SK-N-SH (cell line): ENCODE results near the gene FYTTD1. TPM values are rescaled to one million over a fixed set of nuclear protein-coding genes. Genes with fewer than 3 reads are reported as not detected.

Experiments
- CTCF ChIA-PET: fragments of 300-600, 350-600 bp; formaldehyde crosslinking; extraction: SDS; loops from one replicate; lab custom pipeline; 2021; lab: Yijun Ruan, JAX
- POLR2A ChIA-PET: fragments of 350-600 bp; sonication (Branson Sonifier 250); formaldehyde crosslinking; extraction: SDS; loops from one replicate; lab custom pipeline; 2020; ENCODE audit warnings: antibody characterized with exemption, inconsistent platforms; lab: Yijun Ruan, JAX
- DNase-seq: peaks from one replicate; pipeline ENCODE4 v3.0.0; 2012
- H2AFZ ChIP-seq: fragments of 200-600 bp; sonication (generic); 2 replicates; pipeline ENCODE4 v1.8.1; 2016; ENCODE audit warnings: antibody characterized with exemption, mild to moderate bottlenecking, low read depth
- H3F3A ChIP-seq: fragments of 200-600 bp; sonication (generic); replicated peaks from 2 replicates; pipeline ENCODE3; 2016; ENCODE audit warnings: antibody characterized with exemption, mild to moderate bottlenecking; ENCODE audit not compliant: insufficient read depth
- H3K27ac ChIP-seq, 2 experiments: fragments of 200-500 bp in 1 of 2; fragments of 200-600 bp in 1 of 2; sonication (Bioruptor generic) in 1 of 2; sonication (generic), shearing (Covaris generic) in 1 of 2; 2 replicates each; pipeline versions ENCODE4 v1.5.1 to v1.6.1; 2014 to 2016; ENCODE audit warnings: low read depth in 2 of 2, inconsistent platforms in 1 of 2, low read length in 1 of 2, mild to moderate bottlenecking in 1 of 2, mixed read lengths in 1 of 2
- H3K27me3 ChIP-seq: fragments of 200-600 bp; sonication (generic), shearing (Covaris generic); 2 replicates; pipeline ENCODE4 v1.6.1; 2016; ENCODE audit warnings: mixed run types; ENCODE audit not compliant: insufficient read depth
- H3K36me3 ChIP-seq, 2 experiments: fragments of 200-500 bp in 1 of 2; fragments of 200-600 bp in 1 of 2; sonication (Bioruptor generic) in 1 of 2; sonication (generic) in 1 of 2; replicated peaks in 1 of 2; 2 replicates each; pipeline versions ENCODE3 to v1.5.1; 2014 to 2016; ENCODE audit warnings: low read length in 1 of 2, mild to moderate bottlenecking in 1 of 2; ENCODE audit not compliant: insufficient read depth in 2 of 2, control insufficient read depth in 1 of 2
- H3K4me1 ChIP-seq, 2 experiments: fragments of 200-500 bp in 1 of 2; fragments of 200-600 bp in 1 of 2; sonication (Bioruptor generic) in 1 of 2; sonication (generic), shearing (Covaris generic) in 1 of 2; 2 replicates each; pipeline versions ENCODE4 v1.5.1 to v1.6.1; 2014 to 2016; ENCODE audit warnings: low read depth in 1 of 2, low read length in 1 of 2, mixed run types in 1 of 2; ENCODE audit not compliant: insufficient read depth in 2 of 2, control insufficient read depth in 1 of 2
- H3K4me2 ChIP-seq: fragments of 200-600 bp; sonication (generic), shearing (Covaris generic); 2 replicates; pipeline ENCODE4 v1.6.1; 2017; ENCODE audit warnings: mixed run types
- H3K4me3 ChIP-seq, 2 experiments: fragments of 200-500 bp in 1 of 2; fragments of 200-600 bp in 1 of 2; sonication (Bioruptor generic) in 1 of 2; sonication (generic), shearing (Covaris generic) in 1 of 2; 2 replicates each; pipeline versions ENCODE4 v1.5.1 to v1.8.1; 2014 to 2016; ENCODE audit warnings: low read depth in 2 of 2, inconsistent platforms in 1 of 2, low read length in 1 of 2, mild to moderate bottlenecking in 1 of 2, mixed read lengths in 1 of 2, moderate library complexity in 1 of 2
- H3K79me2 ChIP-seq: fragments of 200-600 bp; sonication (generic); 2 replicates; pipeline ENCODE4 v1.8.1; 2017; ENCODE audit warnings: mild to moderate bottlenecking; ENCODE audit not compliant: insufficient read depth
- H3K9ac ChIP-seq: fragments of 200-600 bp; sonication (generic); 2 replicates; pipeline ENCODE4 v1.6.1; 2017; ENCODE audit warnings: mixed run types
- H3K9me2 ChIP-seq: fragments of 200-600 bp; sonication (generic); 2 replicates; pipeline ENCODE4 v1.6.1; 2017; ENCODE audit warnings: mixed run types
- H3K9me3 ChIP-seq: fragments of 200-600 bp; sonication (generic); 2 replicates; pipeline ENCODE4 v1.6.1; 2017; ENCODE audit warnings: mixed run types, mild to moderate bottlenecking, moderate library complexity
- H4K20me1 ChIP-seq: fragments of 200-600 bp; sonication (generic); 2 replicates; pipeline ENCODE4 v1.6.1; 2017; ENCODE audit warnings: mild to moderate bottlenecking, mixed run types; ENCODE audit not compliant: insufficient read depth
- EP300 ChIP-seq, 2 experiments: IDR thresholded peaks; 2 replicates each; pipeline versions ENCODE4 v1.4.0 to v1.6.1; 2012; ENCODE audit warnings: borderline replicate concordance in 1 of 2, low read depth in 1 of 2, low read length in 1 of 2
- FOSL2 ChIP-seq: IDR thresholded peaks from 2 replicates; pipeline ENCODE4 v1.4.0; 2012; ENCODE audit warnings: low read depth, mild to moderate bottlenecking, moderate library complexity, borderline replicate concordance
- FOXM1 ChIP-seq: IDR thresholded peaks from 2 replicates; pipeline ENCODE4 v1.4.0; 2012; ENCODE audit warnings: low read depth, mild to moderate bottlenecking
- GATA2 ChIP-seq: sonication (generic); formaldehyde crosslinking; IDR thresholded peaks from 2 replicates; pipeline ENCODE4 v1.5.0; 2020; ENCODE audit warnings: mild to moderate bottlenecking, missing genetic modification reagents
- RAD21 ChIP-seq: IDR thresholded peaks from 2 replicates; pipeline ENCODE4 v1.6.1; 2012; ENCODE audit warnings: mild to moderate bottlenecking, low read length
- RFX5 ChIP-seq: IDR thresholded peaks from 2 replicates; pipeline ENCODE4 v1.6.1; 2012; ENCODE audit warnings: mild to moderate bottlenecking, improper control_type of control experiment, low read length
- SMC3 ChIP-seq: IDR thresholded peaks from 2 replicates; pipeline ENCODE4 v1.6.1; 2012; ENCODE audit warnings: low read depth, low read length, improper control_type of control experiment
- WGBS: methylation state at CpG from one replicate; pipeline ENCODE4 v1.1.6; 2017; ENCODE audit warnings: low lambda C conversion rate; 5-methylcytosine and 5-hydroxymethylcytosine counted together
- polyA plus RNA-seq, 3 experiments: library from polyadenylated mRNA; depleted of rRNA; stranded (reverse); fragments of >200 nt; gene quantifications; 2 replicates each; pipeline ENCODE4 v1.2.3, GENCODE V29; 2012
- TF ChIP-seq, protein P1 (sequence below): fragments of 200-600 bp; sonication (generic); IDR thresholded peaks from 2 replicates; pipeline ENCODE4 v1.6.1; 2017; ENCODE audit warnings: antibody characterized with exemption, mild to moderate bottlenecking, moderate library complexity
- TF ChIP-seq, protein P2 (sequence below): fragments of 150-350 bp; IDR thresholded peaks from 2 replicates; pipeline ENCODE4 v1.6.1; 2017; ENCODE audit warnings: antibody characterized with exemption, low read length, low read depth, borderline replicate concordance
- TF ChIP-seq, protein P3 (sequence below): IDR thresholded peaks from 2 replicates; pipeline ENCODE4 v1.4.0; 2012; ENCODE audit warnings: low read depth, borderline replicate concordance
- TF ChIP-seq, protein P4 (sequence below): IDR thresholded peaks from 2 replicates; pipeline ENCODE4; 2012
- TF ChIP-seq, protein P5 (sequence below): IDR thresholded peaks from 2 replicates; pipeline ENCODE4 v1.4.0; 2012; ENCODE audit warnings: low read depth

The FYTTD1 gene
- polyA plus RNA-seq, 1 of the 3 experiments (the other 2 are of a cell fraction) = 14.7 TPM

DNA sequence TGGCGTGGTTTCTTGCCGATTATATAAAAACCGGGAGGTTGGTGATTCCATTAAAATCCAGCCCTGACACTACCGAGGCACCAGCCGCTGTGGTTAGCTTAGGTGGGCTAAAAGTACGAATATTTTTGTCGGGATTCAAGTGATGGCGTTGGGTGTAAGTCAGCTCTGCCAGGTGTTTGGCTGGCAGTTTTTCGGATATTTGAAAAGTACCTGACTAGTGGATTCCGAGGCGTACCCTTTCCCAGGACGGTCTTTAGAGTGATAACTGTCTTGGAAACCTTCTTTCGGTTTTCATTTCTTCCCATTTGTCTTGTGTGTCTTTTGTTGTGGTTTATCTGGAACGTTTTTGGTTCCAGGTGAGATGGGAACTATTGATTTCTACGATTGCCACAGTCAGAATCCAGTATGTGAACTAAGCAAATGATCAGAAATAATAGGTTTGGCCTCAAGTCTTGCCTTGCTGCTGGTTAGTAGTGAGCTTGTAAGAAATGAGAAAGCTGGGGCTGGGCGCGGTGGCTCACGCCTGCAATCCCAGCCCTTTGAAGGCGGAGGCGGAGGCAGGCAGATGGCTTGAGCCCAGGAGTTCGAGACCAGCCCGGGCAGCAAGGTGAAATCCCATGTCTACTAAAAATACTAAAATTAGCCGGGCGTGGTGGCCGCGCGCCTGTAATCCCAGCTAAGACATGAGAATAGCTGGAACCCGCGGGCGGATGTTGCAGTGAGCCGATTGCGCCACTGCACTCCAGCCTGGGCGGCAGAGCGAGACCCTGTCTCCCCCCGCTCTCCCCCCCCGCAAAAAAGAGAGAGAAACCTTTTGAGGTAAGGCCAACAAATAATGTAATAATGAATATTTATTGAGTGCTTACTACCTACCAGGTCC is 1.4 kb downstream of the FYTTD1 start:
- ChIA-PET CTCF (interaction anchor here (1.0 kb wide), 1 partner anchor 8 kb away, joined by 5 read pairs; no protein-coding TSS in a partner anchor), POLR2A (no interaction called here)
- 2% methylated on average over 36 of the region's 36 CpGs for WGBS
- Histone ChIP-seq H4K20me1 (peaks cover 45% of the 10 kb centered on the region), H3K4me1 (peaks cover 0 to 10% of the 10 kb centered on the region in 2 experiments; a peak in 3 of 4 replicates), H3K9me2 (no peaks in the 10 kb centered on the region), H3K9me3 (no peaks in the 10 kb centered on the region), H3F3A (peaks cover 49% of the 10 kb centered on the region), H3K27ac (peak overlapping the region; percentile 91 to 94), H3K4me3 (peak overlapping the region; percentile 75 to 77), H3K36me3 (no peaks in the 10 kb centered on the region), H3K27me3 (no peaks in the 10 kb centered on the region), H3K4me2 (peak overlapping the region; percentile 76), H3K79me2 (peaks cover 53% of the 10 kb centered on the region), H2AFZ (no peak overlapping the region)
- DNase-seq = peak; percentile 32
- TF ChIP-seq GATA2 = no peak
- TF ChIP-seq, protein P1, sequence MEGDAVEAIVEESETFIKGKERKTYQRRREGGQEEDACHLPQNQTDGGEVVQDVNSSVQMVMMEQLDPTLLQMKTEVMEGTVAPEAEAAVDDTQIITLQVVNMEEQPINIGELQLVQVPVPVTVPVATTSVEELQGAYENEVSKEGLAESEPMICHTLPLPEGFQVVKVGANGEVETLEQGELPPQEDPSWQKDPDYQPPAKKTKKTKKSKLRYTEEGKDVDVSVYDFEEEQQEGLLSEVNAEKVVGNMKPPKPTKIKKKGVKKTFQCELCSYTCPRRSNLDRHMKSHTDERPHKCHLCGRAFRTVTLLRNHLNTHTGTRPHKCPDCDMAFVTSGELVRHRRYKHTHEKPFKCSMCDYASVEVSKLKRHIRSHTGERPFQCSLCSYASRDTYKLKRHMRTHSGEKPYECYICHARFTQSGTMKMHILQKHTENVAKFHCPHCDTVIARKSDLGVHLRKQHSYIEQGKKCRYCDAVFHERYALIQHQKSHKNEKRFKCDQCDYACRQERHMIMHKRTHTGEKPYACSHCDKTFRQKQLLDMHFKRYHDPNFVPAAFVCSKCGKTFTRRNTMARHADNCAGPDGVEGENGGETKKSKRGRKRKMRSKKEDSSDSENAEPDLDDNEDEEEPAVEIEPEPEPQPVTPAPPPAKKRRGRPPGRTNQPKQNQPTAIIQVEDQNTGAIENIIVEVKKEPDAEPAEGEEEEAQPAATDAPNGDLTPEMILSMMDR = no peak
- TF ChIP-seq EP300 (IDR thresholded peaks at IDR 0.05; ENCODE audit: borderline replicate concordance in 1 of 2, low read depth in 1 of 2, low read length in 1 of 2) = no peak
- no peak for TF ChIP-seq RFX5
- TF ChIP-seq, all 33 proteins: peak for 0
- peak overlapping the region; percentile 82 for H3K9ac ChIP-seq

DNA sequence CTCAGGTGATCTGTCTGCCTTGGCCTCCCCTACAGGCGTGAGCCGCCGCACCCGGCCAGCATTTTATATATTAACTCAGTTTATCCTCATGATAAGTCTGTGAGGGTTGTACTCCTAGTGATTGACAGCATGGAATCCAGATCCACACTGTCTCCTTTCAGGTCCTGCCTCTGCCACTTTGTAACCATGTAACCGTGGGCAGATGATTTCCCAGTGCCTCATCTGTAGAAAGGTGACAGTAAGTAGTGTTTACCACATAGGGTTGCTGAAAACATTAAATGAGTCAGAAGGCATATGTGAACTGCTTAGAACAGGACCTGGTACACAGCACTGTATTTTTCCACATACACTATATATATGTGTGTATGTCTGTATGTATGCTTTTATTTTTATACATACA is 2.4 kb downstream of the FYTTD1 start:
- Histone ChIP-seq H2AFZ (no peak overlapping the region), H3K36me3 (peaks cover 4 to 6% of the 10 kb centered on the region in 2 experiments), H3K4me2 (peak overlapping the region; percentile 76), H3K4me1 (peaks cover 0 to 10% of the 10 kb centered on the region in 2 experiments; a peak in 3 of 4 replicates), H3K9me2 (no peaks in the 10 kb centered on the region), H4K20me1 (peaks cover 45% of the 10 kb centered on the region), H3K79me2 (peaks cover 63% of the 10 kb centered on the region), H3F3A (peaks cover 42% of the 10 kb centered on the region), H3K4me3 (peak overlapping the region; percentile 75 to 77; a peak in 3 of 4 replicates), H3K27ac (peak overlapping the region in 1 of 2 experiments; percentile 91; a peak in 1 of 4 replicates), H3K27me3 (no peaks in the 10 kb centered on the region), H3K9ac (peak overlapping the region; percentile 82; the same call in 1 of the 2 replicates), H3K9me3 (no peaks in the 10 kb centered on the region)
- no peak for DNase-seq
- ChIA-PET CTCF (no interaction called here), POLR2A (no interaction called here)
- 89% methylated on average over 5 of the region's 5 CpGs for WGBS
- TF ChIP-seq, protein P2, sequence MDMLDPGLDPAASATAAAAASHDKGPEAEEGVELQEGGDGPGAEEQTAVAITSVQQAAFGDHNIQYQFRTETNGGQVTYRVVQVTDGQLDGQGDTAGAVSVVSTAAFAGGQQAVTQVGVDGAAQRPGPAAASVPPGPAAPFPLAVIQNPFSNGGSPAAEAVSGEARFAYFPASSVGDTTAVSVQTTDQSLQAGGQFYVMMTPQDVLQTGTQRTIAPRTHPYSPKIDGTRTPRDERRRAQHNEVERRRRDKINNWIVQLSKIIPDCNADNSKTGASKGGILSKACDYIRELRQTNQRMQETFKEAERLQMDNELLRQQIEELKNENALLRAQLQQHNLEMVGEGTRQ = no peak
- TF ChIP-seq, protein P3, sequence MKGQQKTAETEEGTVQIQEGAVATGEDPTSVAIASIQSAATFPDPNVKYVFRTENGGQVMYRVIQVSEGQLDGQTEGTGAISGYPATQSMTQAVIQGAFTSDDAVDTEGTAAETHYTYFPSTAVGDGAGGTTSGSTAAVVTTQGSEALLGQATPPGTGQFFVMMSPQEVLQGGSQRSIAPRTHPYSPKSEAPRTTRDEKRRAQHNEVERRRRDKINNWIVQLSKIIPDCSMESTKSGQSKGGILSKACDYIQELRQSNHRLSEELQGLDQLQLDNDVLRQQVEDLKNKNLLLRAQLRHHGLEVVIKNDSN = no peak
- no peak for TF ChIP-seq RAD21
- no peak for TF ChIP-seq FOXM1
- TF ChIP-seq, protein P4, sequence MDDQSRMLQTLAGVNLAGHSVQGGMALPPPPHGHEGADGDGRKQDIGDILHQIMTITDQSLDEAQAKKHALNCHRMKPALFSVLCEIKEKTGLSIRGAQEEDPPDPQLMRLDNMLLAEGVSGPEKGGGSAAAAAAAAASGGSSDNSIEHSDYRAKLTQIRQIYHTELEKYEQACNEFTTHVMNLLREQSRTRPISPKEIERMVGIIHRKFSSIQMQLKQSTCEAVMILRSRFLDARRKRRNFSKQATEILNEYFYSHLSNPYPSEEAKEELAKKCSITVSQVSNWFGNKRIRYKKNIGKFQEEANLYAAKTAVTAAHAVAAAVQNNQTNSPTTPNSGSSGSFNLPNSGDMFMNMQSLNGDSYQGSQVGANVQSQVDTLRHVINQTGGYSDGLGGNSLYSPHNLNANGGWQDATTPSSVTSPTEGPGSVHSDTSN = no peak
- no peak for TF ChIP-seq SMC3
- TF ChIP-seq, protein P5, sequence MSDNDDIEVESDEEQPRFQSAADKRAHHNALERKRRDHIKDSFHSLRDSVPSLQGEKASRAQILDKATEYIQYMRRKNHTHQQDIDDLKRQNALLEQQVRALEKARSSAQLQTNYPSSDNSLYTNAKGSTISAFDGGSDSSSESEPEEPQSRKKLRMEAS = no peak
- TF ChIP-seq FOSL2 = no peak
